Keratinocyte (primary cell): ENCODE data around the gene ZNF132. TPM values are rescaled to one million over a fixed set of nuclear protein-coding genes. Genes with fewer than 3 reads are reported as not detected.

ENCODE experiments used
- DNase-seq: peaks from one replicate; pipeline ENCODE4 v3.0.0-alpha.2; 2011; ENCODE audit warnings: low read depth, missing footprints, low spot score
- FAIRE-seq: peaks from 2 replicates; lab custom pipeline; 2011; peaks lifted over from hg19 to GRCh38; lab: Jason Lieb, UNC
- H2AFZ ChIP-seq: 2 replicates; pipeline ENCODE4 v1.6.0; 2012; ENCODE audit warnings: low read length, control low read depth, inconsistent platforms; ENCODE audit not compliant: control insufficient read depth
- H3K27ac ChIP-seq: 2 replicates; pipeline ENCODE4 v1.5.1; 2011; ENCODE audit warnings: low read length; ENCODE audit not compliant: control insufficient read depth, insufficient read depth
- H3K27me3 ChIP-seq: 3 replicates; pipeline ENCODE4 v1.6.0; 2011; ENCODE audit warnings: low read length; ENCODE audit not compliant: control insufficient read depth, insufficient read depth; ENCODE audit errors: extremely low read depth
- H3K36me3 ChIP-seq, 2 experiments: 2 replicates in 1 of 2; 3 replicates in 1 of 2; pipeline ENCODE4 v1.5.1; 2011; ENCODE audit warnings: low read length in 2 of 2, mild to moderate bottlenecking in 1 of 2; ENCODE audit not compliant: control insufficient read depth in 2 of 2, insufficient read depth in 2 of 2; ENCODE audit errors: extremely low read depth in 1 of 2
- H3K4me1 ChIP-seq: 3 replicates; pipeline ENCODE4 v1.5.1; 2011; ENCODE audit warnings: low read length; ENCODE audit not compliant: control insufficient read depth, insufficient read depth; ENCODE audit errors: extremely low read depth
- H3K4me2 ChIP-seq: 3 replicates; pipeline ENCODE4 v1.6.0; 2011; ENCODE audit warnings: low read depth, low read length; ENCODE audit not compliant: control insufficient read depth, insufficient read depth; ENCODE audit errors: extremely low read depth
- H3K4me3 ChIP-seq, 3 experiments: fragments of 200-600 bp in 1 of 3; sonication (generic) in 1 of 3; 2 replicates in 2 of 3; 3 replicates in 1 of 3; pipeline ENCODE4 v1.5.1; 2011 to 2016; ENCODE audit warnings: low read length in 3 of 3, mild to moderate bottlenecking in 3 of 3, control low read depth in 2 of 3, inconsistent platforms in 1 of 3, low read depth in 1 of 3, mixed read lengths in 1 of 3, mixed run types in 1 of 3, moderate library complexity in 1 of 3; ENCODE audit not compliant: control insufficient read depth in 2 of 3, insufficient read depth in 2 of 3; ENCODE audit errors: extremely low read depth in 1 of 3
- H3K79me2 ChIP-seq: 2 replicates; pipeline ENCODE4 v1.6.0; 2012; ENCODE audit warnings: low read length; ENCODE audit not compliant: control insufficient read depth, insufficient read depth
- H3K9ac ChIP-seq: 3 replicates; pipeline ENCODE4 v1.6.0; 2011; ENCODE audit warnings: low read length; ENCODE audit not compliant: control insufficient read depth, insufficient read depth; ENCODE audit errors: extremely low read depth
- H3K9me1 ChIP-seq: 3 replicates; pipeline ENCODE4 v1.6.0; 2011; ENCODE audit warnings: low read length; ENCODE audit not compliant: control insufficient read depth, insufficient read depth; ENCODE audit errors: extremely low read depth
- H3K9me3 ChIP-seq: 2 replicates; pipeline ENCODE4 v1.5.1; 2012; ENCODE audit warnings: low read depth, low read length; ENCODE audit not compliant: control insufficient read depth
- H4K20me1 ChIP-seq: 3 replicates; pipeline ENCODE4 v1.6.0; 2011; ENCODE audit warnings: low read length; ENCODE audit not compliant: control insufficient read depth, insufficient read depth; ENCODE audit errors: extremely low read depth
- EZH2 ChIP-seq: IDR thresholded peaks from one replicate; pipeline ENCODE4 v1.6.1; 2012; ENCODE audit warnings: inconsistent platforms, mild to moderate bottlenecking, low read length, moderate library complexity
- dilution Hi-C: fragments of 300-500 bp; cut with MboI; formaldehyde crosslinking; loops from one replicate; pipeline ENCODE4 v1.7.0; 2020; ENCODE audit warnings: low sequenced_read_pairs; ENCODE audit not compliant: extremely low pct_ligation_motif_present
- polyA plus RNA-seq, 5 experiments: library from polyadenylated mRNA; depleted of rRNA in 3 of 5; stranded (reverse) in 3 of 5; stranded (forward) in 1 of 5; unstranded in 1 of 5; fragments of >200 nt; gene quantifications; 1 replicate in 1 of 5; 2 replicates in 3 of 5; 3 replicates in 1 of 5; pipeline versions ENCODE4 v1.2.1 to v1.2.3, GENCODE V29; 2011 to 2012; ENCODE audit warnings: missing spikeins in 2 of 5, low read depth in 1 of 5, low replicate concordance in 1 of 5
- TF ChIP-seq, protein P1 (sequence below), 3 experiments: IDR thresholded peaks in 1 of 3; conservative IDR thresholded peaks in 1 of 3; optimal IDR thresholded peaks in 1 of 3; 2 replicates in 2 of 3; 3 replicates in 1 of 3; pipeline versions ENCODE3 to v1.5.1; 2011; ENCODE audit warnings: low read length in 3 of 3, mild to moderate bottlenecking in 3 of 3, moderate library complexity in 2 of 3, control low read depth in 1 of 3, inconsistent platforms in 1 of 3; ENCODE audit not compliant: insufficient read depth in 2 of 3; ENCODE audit errors: extremely low read depth in 1 of 3

The ZNF132 gene
- polyA plus RNA-seq, 1 donor (not counting 4 experiments of a cell fraction or from before 2014, with no cell fraction given), result 1.6 TPM

DNA sequence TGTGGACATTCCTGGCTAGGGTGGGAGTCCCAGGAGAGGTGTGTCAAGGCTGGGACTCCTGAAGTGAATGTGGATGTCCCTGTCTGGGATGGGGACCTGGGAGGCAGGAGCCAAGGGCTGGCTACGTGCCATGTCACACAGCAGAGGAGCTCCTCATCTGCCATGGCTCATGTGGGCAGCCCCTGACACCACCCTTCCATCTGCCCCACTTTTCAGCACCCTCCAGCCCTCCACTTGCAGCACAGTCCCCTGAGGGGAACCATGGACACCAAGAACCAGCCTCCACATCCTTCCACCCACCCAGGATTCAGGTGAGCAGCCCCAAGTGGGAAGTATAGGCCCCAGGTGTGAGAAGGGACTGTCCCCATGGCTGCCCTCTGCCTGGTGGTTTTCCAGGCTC lies 37.9 kb upstream of the ZNF132 start:
- Histone ChIP-seq H3K9me3 (no peaks in the 10 kb centered on the region), H4K20me1 (no peaks in the 10 kb centered on the region), H3K27ac (no peak overlapping the region), H3K9ac (no peak overlapping the region), H3K9me1 (no peaks in the 10 kb centered on the region), H3K4me3 (no peak overlapping the region), H3K79me2 (no peaks in the 10 kb centered on the region), H3K4me1 (peaks cover 15% of the 10 kb centered on the region), H3K27me3 (no peaks in the 10 kb centered on the region), H3K36me3 (peaks cover 7 to 10% of the 10 kb centered on the region in 2 experiments), H3K4me2 (no peak overlapping the region), H2AFZ (no peak overlapping the region)
- DNase-seq (no peak), FAIRE-seq (no peak)
- dilution Hi-C loops, result no loop called here
- no peak for TF ChIP-seq EZH2
- TF ChIP-seq, protein P1, sequence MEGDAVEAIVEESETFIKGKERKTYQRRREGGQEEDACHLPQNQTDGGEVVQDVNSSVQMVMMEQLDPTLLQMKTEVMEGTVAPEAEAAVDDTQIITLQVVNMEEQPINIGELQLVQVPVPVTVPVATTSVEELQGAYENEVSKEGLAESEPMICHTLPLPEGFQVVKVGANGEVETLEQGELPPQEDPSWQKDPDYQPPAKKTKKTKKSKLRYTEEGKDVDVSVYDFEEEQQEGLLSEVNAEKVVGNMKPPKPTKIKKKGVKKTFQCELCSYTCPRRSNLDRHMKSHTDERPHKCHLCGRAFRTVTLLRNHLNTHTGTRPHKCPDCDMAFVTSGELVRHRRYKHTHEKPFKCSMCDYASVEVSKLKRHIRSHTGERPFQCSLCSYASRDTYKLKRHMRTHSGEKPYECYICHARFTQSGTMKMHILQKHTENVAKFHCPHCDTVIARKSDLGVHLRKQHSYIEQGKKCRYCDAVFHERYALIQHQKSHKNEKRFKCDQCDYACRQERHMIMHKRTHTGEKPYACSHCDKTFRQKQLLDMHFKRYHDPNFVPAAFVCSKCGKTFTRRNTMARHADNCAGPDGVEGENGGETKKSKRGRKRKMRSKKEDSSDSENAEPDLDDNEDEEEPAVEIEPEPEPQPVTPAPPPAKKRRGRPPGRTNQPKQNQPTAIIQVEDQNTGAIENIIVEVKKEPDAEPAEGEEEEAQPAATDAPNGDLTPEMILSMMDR (optimal IDR thresholded peaks at IDR 0.05 in 1 of 3, IDR thresholded peaks at IDR 0.05 in 1 of 3, conservative IDR thresholded peaks at IDR 0.05 in 1 of 3; ENCODE audit: extremely low read depth in 1 of 3, insufficient read depth in 2 of 3, low read length in 3 of 3), result no peak

DNA sequence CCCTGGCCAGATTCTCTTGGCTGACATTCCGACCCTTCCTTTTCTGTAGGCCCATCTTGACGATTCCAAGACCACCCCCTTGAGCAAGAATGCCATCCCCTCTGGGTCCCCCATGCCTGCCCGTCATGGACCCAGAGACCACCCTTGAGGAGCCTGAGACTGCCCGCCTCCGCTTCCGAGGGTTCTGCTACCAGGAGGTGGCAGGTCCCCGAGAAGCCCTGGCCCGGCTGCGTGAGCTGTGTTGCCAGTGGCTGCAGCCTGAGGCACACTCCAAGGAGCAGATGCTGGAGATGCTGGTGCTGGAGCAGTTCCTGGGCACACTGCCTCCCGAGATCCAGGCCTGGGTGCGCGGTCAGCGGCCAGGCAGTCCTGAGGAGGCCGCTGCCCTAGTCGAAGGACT lies 37.2 kb upstream of the ZNF132 start:
- Histone ChIP-seq H3K4me1 (peaks cover 15% of the 10 kb centered on the region), H3K4me2 (peak overlapping the region; percentile 91), H3K79me2 (no peaks in the 10 kb centered on the region), H3K36me3 (peaks cover 7 to 14% of the 10 kb centered on the region in 2 experiments), H3K9ac (no peak overlapping the region), H3K4me3 (peak overlapping the region in 1 of 3 experiments; percentile 68), H4K20me1 (no peaks in the 10 kb centered on the region), H2AFZ (no peak overlapping the region), H3K9me3 (no peaks in the 10 kb centered on the region), H3K9me1 (no peaks in the 10 kb centered on the region), H3K27me3 (no peaks in the 10 kb centered on the region), H3K27ac (no peak overlapping the region)
- DNase-seq (no peak), FAIRE-seq (no peak)
- dilution Hi-C loops, result no loop called here
- TF ChIP-seq, protein P1 (optimal IDR thresholded peaks at IDR 0.05 in 1 of 3, IDR thresholded peaks at IDR 0.05 in 1 of 3, conservative IDR thresholded peaks at IDR 0.05 in 1 of 3; ENCODE audit: extremely low read depth in 1 of 3, insufficient read depth in 2 of 3, low read length in 3 of 3), result no peak
- TF ChIP-seq EZH2, result no peak
